Transverse colon (tissue), 4 donors: ENCODE results near the gene NAP1L5.

ENCODE experiments used
- CTCF ChIP-seq, 5 experiments: fragments of 200-600 bp in 3 of 5; fragments of 450-650 bp in 2 of 5; sonication (generic) in 3 of 5; IDR thresholded peaks; 1 replicate in 2 of 5; 2 replicates in 3 of 5; pipeline ENCODE4 v1.5.1; 2016 to 2017; ENCODE audit warnings: antibody characterized with exemption in 5 of 5, inconsistent platforms in 3 of 5, mild to moderate bottlenecking in 2 of 5, moderate library complexity in 1 of 5
- EP300 ChIP-seq: sonication (generic); formaldehyde crosslinking; IDR thresholded peaks from one replicate; pipeline ENCODE4 v1.6.1; 2017; ENCODE audit warnings: antibody characterized with exemption, low read depth
- POLR2A ChIP-seq: fragments of 450-650 bp; IDR thresholded peaks from one replicate; pipeline ENCODE4 v1.6.1; 2016; ENCODE audit warnings: antibody characterized with exemption, mild to moderate bottlenecking, moderate library complexity
- POLR2AphosphoS5 ChIP-seq, 3 donors: sonication (generic); formaldehyde crosslinking; IDR thresholded peaks; one replicate each; pipeline ENCODE4 v1.6.1; 2016; ENCODE audit warnings: antibody characterized with exemption in 3 of 3

- TF ChIP-seq CTCF (IDR thresholded peaks at IDR 0.05) = no peak
- TF ChIP-seq POLR2A = no peak
- no peak for TF ChIP-seq EP300
- TF ChIP-seq POLR2AphosphoS5 (IDR thresholded peaks at IDR 0.05) = no peak
These were observed 12.4 kb upstream of the NAP1L5 start for GRCh38 chr4:88709989-88710388.
